Measurements from ENCODE around the gene UQCR11.

The UQCR11 gene

GRCh38 chr19:1567116-1567847 lies 38.0 kb downstream of the UQCR11 start:
- DNase-seq (ENCODE audit: low read depth): no peak

- DNase-seq (ENCODE audit: low read depth): no peak
Observed at GRCh38 chr19:1566392-1567115, 38.7 kb downstream of the UQCR11 start.

- DNase-seq (ENCODE audit: low read depth): no peak
Observed at GRCh38 chr19:1563251-1563650, 42.0 kb downstream of the UQCR11 start.

GRCh38 chr19:1561236-1561842 lies 43.9 kb downstream of the UQCR11 start:
- no peak for DNase-seq (ENCODE audit: low read depth)

GRCh38 chr19:1560286-1560882 lies 44.9 kb downstream of the UQCR11 start:
- DNase-seq (ENCODE audit: low read depth): no peak

DNA sequence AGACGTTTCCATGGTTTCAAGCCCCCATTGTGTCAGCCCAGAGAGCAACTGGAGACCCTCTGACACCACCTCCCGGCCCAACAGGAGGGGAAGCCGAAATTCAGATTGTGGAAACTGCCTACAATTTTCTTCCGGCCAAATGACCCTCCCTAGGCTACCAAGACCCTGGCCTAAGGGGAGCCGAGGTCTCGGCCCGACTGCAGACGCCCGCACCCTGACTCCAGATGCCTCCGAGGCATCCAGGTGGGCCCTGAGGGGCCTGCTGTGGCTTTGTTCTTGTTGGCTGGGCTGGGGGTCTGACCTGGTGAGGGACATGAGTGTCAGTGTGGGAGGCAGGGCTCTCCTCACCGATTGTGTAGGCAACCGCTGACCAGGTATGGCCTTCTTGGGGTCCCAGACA lies 46.7 kb downstream of the UQCR11 start:
- no peak for DNase-seq (ENCODE audit: low read depth)

GRCh38 chr19:1556390-1557070 lies 48.7 kb downstream of the UQCR11 start:
- no peak for DNase-seq (ENCODE audit: low read depth)

DNA sequence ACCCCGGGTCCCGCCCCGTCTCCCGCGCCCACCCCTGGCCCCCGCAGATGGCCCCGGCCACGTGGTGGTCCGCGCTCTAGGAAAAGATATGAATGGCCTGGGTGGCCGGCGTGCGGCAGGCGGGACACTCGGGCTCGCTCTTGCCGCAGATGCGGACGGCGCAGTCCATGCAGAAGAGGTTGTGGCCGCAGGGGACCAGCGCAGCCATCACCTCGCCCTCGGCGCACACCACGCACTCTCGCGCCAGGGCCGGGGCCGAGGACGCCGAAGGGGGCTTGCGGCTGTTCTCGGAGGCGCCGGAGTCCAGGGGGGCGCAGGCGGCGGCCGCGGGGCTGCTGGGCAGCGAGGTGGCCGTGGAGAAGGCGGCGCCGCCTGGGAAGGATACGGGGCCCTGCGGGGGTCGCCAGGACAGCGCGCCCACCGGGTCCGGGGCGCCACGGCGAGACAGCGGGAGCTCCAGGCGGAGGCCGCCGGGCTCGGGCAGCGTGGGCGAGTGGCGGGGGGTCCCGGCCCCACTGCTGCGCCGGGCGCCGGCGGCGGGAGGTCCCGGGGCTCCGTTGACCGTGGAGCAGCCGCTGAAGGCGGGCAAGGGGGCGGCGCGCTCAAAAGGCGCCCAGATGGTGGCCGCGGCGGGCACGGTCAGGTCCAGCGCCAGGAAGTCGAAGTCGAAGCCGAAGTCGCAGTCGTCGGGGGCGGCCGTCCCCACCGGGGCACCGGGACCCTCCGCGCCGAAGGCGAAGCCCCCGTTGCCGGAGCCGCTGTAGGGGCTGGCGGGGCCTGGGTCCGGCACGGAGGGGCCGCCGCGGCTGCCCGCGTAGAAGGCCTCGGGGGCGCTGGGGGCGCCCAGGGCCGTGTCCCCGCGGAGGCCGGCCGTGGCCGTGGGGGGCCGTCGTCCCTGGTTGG lies 49.5 kb downstream of the UQCR11 start:
- no peak for DNase-seq (ENCODE audit: low read depth)

DNA sequence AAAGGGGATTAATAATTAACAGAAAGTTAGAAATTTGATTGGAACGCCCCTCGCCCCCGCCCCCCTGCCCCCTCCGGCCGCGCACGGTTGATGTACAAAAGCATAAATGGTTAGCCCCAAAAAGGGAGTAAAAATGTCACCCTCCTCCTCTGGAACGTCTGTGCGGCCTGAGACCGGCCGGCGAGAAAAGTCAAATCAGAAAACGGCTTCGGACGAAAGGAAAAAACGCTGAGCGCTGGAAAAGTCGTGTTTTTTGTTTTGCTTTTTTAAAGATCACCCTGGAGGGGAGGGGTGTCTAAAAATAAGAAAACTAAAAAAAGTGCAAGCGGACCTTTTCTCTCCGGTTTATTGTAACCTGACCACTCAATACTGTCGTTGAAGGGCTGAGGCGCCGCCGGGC lies 50.3 kb downstream of the UQCR11 start:
- DNase-seq (ENCODE audit: low read depth): no peak

DNA sequence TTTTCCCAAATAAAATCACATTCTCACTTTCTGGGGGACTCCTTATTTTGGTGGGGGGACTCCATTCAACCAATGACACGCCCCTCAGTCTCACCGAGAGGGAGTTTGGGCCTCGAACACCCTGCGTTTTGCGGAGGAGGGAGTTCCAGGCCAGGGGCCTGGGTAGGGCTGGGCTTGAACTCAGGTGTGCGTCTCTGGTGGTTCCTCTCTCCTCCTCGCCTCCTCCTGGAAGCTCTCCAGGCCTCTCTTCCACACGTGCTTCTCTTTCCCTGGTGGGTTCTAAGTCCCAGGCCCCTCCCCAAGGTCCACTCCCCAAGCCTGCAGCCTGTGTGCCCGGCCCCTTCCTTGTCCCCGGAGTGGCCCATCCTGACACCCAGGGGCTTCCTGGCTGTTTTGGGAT lies 51.8 kb downstream of the UQCR11 start:
- no peak for DNase-seq (ENCODE audit: low read depth)

- no peak for DNase-seq (ENCODE audit: low read depth)
Observed at GRCh38 chr19:1551068-1552040, 53.9 kb downstream of the UQCR11 start.

- no peak for DNase-seq (ENCODE audit: low read depth)
Observed at GRCh38 chr19:1549332-1549945, 55.8 kb downstream of the UQCR11 start.
